HUES64 (cell line): ENCODE measurements around the gene SPOCK3.

Source experiments
- H3K27ac ChIP-seq: 2 replicates; pipeline ENCODE4 v1.7.0; 2013; ENCODE audit warnings: low read depth, low read length, inconsistent platforms
- H3K27me3 ChIP-seq: 2 replicates; pipeline ENCODE4 v1.6.1; 2013; ENCODE audit warnings: mild to moderate bottlenecking, low read length; ENCODE audit not compliant: insufficient read depth
- H3K36me3 ChIP-seq: 2 replicates; pipeline ENCODE4 v1.6.1; 2013; ENCODE audit warnings: mild to moderate bottlenecking, low read length; ENCODE audit not compliant: insufficient read depth
- H3K4me1 ChIP-seq: 2 replicates; pipeline ENCODE4 v1.6.1; 2013; ENCODE audit warnings: mild to moderate bottlenecking, low read length, moderate library complexity; ENCODE audit not compliant: insufficient read depth
- H3K4me3 ChIP-seq: 2 replicates; pipeline ENCODE4 v1.5.1; 2013; ENCODE audit warnings: mild to moderate bottlenecking, low read length, moderate library complexity
- H3K9ac ChIP-seq: 2 replicates; pipeline ENCODE4 v1.6.1; 2013; ENCODE audit warnings: mild to moderate bottlenecking, low read depth, low read length
- H3K9me3 ChIP-seq: 2 replicates; pipeline ENCODE4 v1.6.1; 2013; ENCODE audit warnings: low read depth, low read length; ENCODE audit not compliant: insufficient read depth
- WGBS: fragments of 150-250, 120-280 bp; methylation state at CpG from one replicate; pipeline ENCODE4 v1.1.7; 2013; ENCODE audit warnings: missing lambda C conversion rate; 5-methylcytosine and 5-hydroxymethylcytosine counted together

The SPOCK3 gene

DNA sequence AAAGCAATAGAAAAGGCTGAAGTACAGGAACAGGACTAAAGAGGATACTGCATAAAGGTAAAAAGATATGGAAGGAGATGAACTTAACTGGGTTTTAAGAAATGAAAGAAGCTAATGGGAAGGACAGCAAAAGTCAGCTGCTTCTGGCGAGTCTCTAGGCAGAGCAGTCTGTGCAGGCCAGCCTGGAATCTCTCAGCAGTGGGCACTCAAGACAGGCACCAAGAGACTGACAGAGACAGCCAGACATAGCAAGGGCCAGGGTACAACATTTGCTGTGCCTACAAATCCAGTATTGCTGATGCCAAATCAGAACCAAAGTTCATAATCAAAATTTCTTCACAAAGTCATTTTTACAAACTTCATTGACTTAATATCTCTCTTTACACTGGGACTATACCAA, 62.4 kb downstream of the SPOCK3 start:
- H3K27ac ChIP-seq = no peak overlapping the region
- H3K27me3 ChIP-seq = no peaks in the 10 kb centered on the region
- H3K4me1 ChIP-seq = no peaks in the 10 kb centered on the region
- no peaks in the 10 kb centered on the region for H3K36me3 ChIP-seq
- H3K9me3 ChIP-seq = no peaks in the 10 kb centered on the region
- H3K4me3 ChIP-seq = no peak overlapping the region
- H3K9ac ChIP-seq = no peak overlapping the region
- 89% methylated on average over 1 of the region's 1 CpG for WGBS

- Histone ChIP-seq H3K9ac (no peak overlapping the region), H3K9me3 (no peaks in the 10 kb centered on the region), H3K4me1 (no peaks in the 10 kb centered on the region), H3K27me3 (no peaks in the 10 kb centered on the region), H3K4me3 (no peak overlapping the region), H3K27ac (no peak overlapping the region), H3K36me3 (no peaks in the 10 kb centered on the region)
- WGBS = 94% methylated on average over 2 of the region's 2 CpGs
These were observed 65.7 kb downstream of the SPOCK3 start for GRCh38 chr4:167168611-167169010.

- Histone ChIP-seq H3K27ac (no peak overlapping the region), H3K9ac (no peak overlapping the region), H3K4me3 (no peak overlapping the region), H3K36me3 (no peaks in the 10 kb centered on the region), H3K4me1 (no peaks in the 10 kb centered on the region), H3K9me3 (no peaks in the 10 kb centered on the region), H3K27me3 (no peaks in the 10 kb centered on the region)
- 97% methylated on average over 4 of the region's 4 CpGs for WGBS
These were observed 83.7 kb downstream of the SPOCK3 start for GRCh38 chr4:167150587-167150986.

DNA sequence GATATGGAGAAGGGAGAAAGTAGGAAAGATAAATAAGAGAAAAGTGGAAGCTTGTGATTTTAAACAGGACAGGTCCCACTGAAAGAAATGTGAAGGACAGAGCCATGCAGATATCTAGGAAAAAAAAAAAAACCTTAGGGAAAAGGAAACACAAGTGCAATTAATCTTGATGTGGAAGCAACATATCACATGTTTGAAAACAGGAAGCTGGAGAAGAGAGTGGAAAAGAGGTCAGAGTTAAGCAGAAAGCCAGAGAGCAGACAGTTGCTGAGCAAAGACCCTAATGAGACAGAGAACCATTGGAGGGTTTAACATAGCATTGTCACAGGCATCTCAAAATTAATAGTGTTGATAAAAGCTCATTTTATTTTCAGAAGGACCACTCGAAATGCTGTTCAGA, 89.7 kb downstream of the SPOCK3 start:
- Histone ChIP-seq H3K9me3 (no peaks in the 10 kb centered on the region), H3K9ac (no peak overlapping the region), H3K4me1 (no peaks in the 10 kb centered on the region), H3K27me3 (no peaks in the 10 kb centered on the region), H3K4me3 (no peak overlapping the region), H3K36me3 (no peaks in the 10 kb centered on the region), H3K27ac (no peak overlapping the region)
- 80% methylated on average over 1 of the region's 1 CpG for WGBS

- Histone ChIP-seq H3K4me3 (no peak overlapping the region), H3K27me3 (no peaks in the 10 kb centered on the region), H3K27ac (no peak overlapping the region), H3K9me3 (no peaks in the 10 kb centered on the region), H3K9ac (no peak overlapping the region), H3K4me1 (no peaks in the 10 kb centered on the region), H3K36me3 (no peaks in the 10 kb centered on the region)
- WGBS = 92% methylated on average over 2 of the region's 2 CpGs
These were observed 91.3 kb downstream of the SPOCK3 start for GRCh38 chr4:167143018-167143417.

- 93% methylated on average over 1 of the region's 2 CpGs for WGBS
- Histone ChIP-seq H3K4me3 (no peak overlapping the region), H3K4me1 (no peaks in the 10 kb centered on the region), H3K9ac (no peak overlapping the region), H3K27me3 (no peaks in the 10 kb centered on the region), H3K36me3 (no peaks in the 10 kb centered on the region), H3K27ac (no peak overlapping the region), H3K9me3 (no peaks in the 10 kb centered on the region)
These were observed 98.0 kb downstream of the SPOCK3 start for GRCh38 chr4:167136270-167136669.

DNA sequence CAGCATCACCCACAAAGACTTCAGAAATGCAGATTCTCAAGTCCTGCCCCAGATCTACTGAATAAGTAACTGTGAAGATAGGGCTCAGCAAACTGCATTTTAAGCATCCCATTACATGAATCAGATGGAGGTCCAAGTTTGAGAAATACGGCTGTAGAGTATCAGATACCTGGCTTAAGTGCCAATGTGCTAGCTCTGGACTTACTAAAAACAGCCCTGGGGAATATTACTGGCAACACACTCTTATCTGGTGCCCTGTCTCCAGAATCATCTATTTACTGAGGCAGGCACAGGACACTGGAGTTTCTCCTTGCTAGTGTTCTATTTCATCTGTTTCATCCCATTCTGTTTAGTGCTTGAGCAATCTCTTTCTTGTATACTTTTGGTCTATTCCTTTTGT, 105.1 kb downstream of the SPOCK3 start:
- Histone ChIP-seq H3K27ac (no peak overlapping the region), H3K9me3 (no peaks in the 10 kb centered on the region), H3K4me3 (no peak overlapping the region), H3K4me1 (no peaks in the 10 kb centered on the region), H3K27me3 (no peaks in the 10 kb centered on the region), H3K9ac (no peak overlapping the region), H3K36me3 (no peaks in the 10 kb centered on the region)
- WGBS = 100% methylated on average over 1 of the region's 1 CpG

- Histone ChIP-seq H3K4me1 (no peaks in the 10 kb centered on the region), H3K4me3 (no peak overlapping the region), H3K9me3 (no peaks in the 10 kb centered on the region), H3K9ac (no peak overlapping the region), H3K27me3 (no peaks in the 10 kb centered on the region), H3K27ac (no peak overlapping the region), H3K36me3 (no peaks in the 10 kb centered on the region)
- WGBS = no CpG with 5 or more reads among the region's 2 CpGs
These were observed 114.9 kb downstream of the SPOCK3 start for GRCh38 chr4:167119392-167119791.

DNA sequence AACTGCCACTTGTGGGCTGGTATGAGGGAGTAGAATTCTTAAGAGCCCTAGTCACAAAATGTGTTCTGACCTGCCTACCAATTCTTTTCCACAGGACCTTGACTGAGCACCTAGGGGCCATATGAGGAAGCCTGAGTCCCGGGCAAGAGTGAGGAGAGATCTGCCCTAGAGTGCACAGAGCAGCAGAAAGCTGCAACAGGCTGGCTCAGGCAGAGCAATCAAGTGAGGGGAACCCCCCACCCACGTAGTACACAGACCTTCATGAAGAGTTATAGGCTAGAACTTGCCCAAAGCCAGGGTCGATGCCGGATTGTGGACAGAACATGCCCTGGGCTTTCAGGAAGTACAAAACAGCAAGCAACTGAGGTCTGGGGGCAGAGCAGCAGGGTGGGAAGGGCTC, 117.0 kb downstream of the SPOCK3 start:
- no peak overlapping the region for H3K4me3 ChIP-seq
- H3K4me1 ChIP-seq = no peaks in the 10 kb centered on the region
- no peak overlapping the region for H3K27ac ChIP-seq
- no peaks in the 10 kb centered on the region for H3K36me3 ChIP-seq
- H3K9ac ChIP-seq = no peak overlapping the region
- H3K27me3 ChIP-seq = no peaks in the 10 kb centered on the region
- no peaks in the 10 kb centered on the region for H3K9me3 ChIP-seq
- WGBS = 93% methylated on average over 4 of the region's 4 CpGs

DNA sequence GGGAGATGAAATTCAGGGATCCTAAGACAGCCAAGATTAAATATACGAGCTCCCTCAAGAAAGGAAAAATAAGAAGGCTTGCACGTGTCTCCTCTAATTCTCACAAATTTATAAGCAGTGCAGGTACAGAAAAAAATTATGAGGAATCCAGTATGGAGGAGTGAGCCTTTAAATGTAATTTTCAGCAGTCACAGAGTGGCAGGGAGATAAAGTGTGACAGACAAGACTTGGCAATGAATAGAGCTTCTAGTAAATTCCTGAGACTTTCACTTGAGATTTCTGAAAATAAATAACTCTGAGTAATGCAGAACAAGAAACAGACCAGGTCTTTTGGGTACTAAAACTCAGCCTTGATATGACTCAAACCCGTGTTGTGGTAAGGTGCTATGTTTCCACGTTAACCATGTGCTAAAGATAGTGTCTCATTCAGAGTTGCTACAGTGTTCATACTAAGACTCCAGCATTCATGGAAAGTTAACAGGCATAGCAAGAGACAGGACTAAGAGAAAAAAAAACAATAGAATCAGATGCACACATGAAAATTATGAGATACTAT, 119.8 kb downstream of the SPOCK3 start:
- H3K9me3 ChIP-seq = no peaks in the 10 kb centered on the region
- H3K4me1 ChIP-seq = no peaks in the 10 kb centered on the region
- 88% methylated on average over 4 of the region's 4 CpGs for WGBS
- no peak overlapping the region for H3K27ac ChIP-seq
- H3K9ac ChIP-seq = no peak overlapping the region
- H3K27me3 ChIP-seq = no peaks in the 10 kb centered on the region
- no peak overlapping the region for H3K4me3 ChIP-seq
- H3K36me3 ChIP-seq = no peaks in the 10 kb centered on the region

GRCh38 chr4:167111622-167112021, 122.7 kb downstream of the SPOCK3 start:
- H3K36me3 ChIP-seq = no peaks in the 10 kb centered on the region
- H3K27ac ChIP-seq = no peak overlapping the region
- no peak overlapping the region for H3K4me3 ChIP-seq
- no peaks in the 10 kb centered on the region for H3K27me3 ChIP-seq
- no peak overlapping the region for H3K9ac ChIP-seq
- 91% methylated on average over 1 of the region's 1 CpG for WGBS
- H3K9me3 ChIP-seq = no peaks in the 10 kb centered on the region
- H3K4me1 ChIP-seq = no peaks in the 10 kb centered on the region

GRCh38 chr4:167111092-167111491, 123.2 kb downstream of the SPOCK3 start:
- Histone ChIP-seq H3K4me3 (no peak overlapping the region), H3K27me3 (no peaks in the 10 kb centered on the region), H3K27ac (no peak overlapping the region), H3K9me3 (no peaks in the 10 kb centered on the region), H3K4me1 (no peaks in the 10 kb centered on the region), H3K36me3 (no peaks in the 10 kb centered on the region), H3K9ac (no peak overlapping the region)
- WGBS = 99% methylated on average over 2 of the region's 2 CpGs
